ENCODE measurements around the gene A2ML1. TPM values are rescaled to one million over a fixed set of nuclear protein-coding genes. Genes with fewer than 3 reads are reported as not detected.
"Not testable (repeated sequence)": the region's sequence is repeated elsewhere in the genome, so short reads cannot be mapped to it uniquely, and the experiment has no call there.

Gene A2ML1
- total RNA-seq, 4 donors from 2014 or later = 5.7 to 9.8 (median 7.1) TPM

GRCh38 chr12:8894378-8894777, 72.0 kb downstream of the A2ML1 start:
- H3K27me3 ChIP-seq = no peaks in the 10 kb centered on the region
- peaks cover 0 to 3% (median 0%) of the 10 kb centered on the region in 4 donors for H3K4me1 ChIP-seq
- no peak for TF ChIP-seq CTCF (IDR thresholded peaks at IDR 0.05)
- no peak for TF ChIP-seq EP300 (IDR thresholded peaks at IDR 0.05)
- TF ChIP-seq POLR2A (IDR thresholded peaks at IDR 0.05) = no peak
- no peaks in the 10 kb centered on the region for H3K9me3 ChIP-seq
- DNase-seq (ENCODE audit: low spot score in 2 of 2) = no peak
- no peaks in the 10 kb centered on the region for H3K36me3 ChIP-seq
- no peak overlapping the region for H3K4me3 ChIP-seq
- no peak overlapping the region for H3K27ac ChIP-seq

- TF ChIP-seq POLR2A (IDR thresholded peaks at IDR 0.05) (no peak), EP300 (IDR thresholded peaks at IDR 0.05) (no peak), CTCF (IDR thresholded peaks at IDR 0.05) (no peak)
- Histone ChIP-seq H3K4me1 (peaks cover 0 to 3% (median 0%) of the 10 kb centered on the region in 4 donors), H3K4me3 (no peak overlapping the region), H3K9me3 (no peaks in the 10 kb centered on the region), H3K27ac (no peak overlapping the region), H3K27me3 (no peaks in the 10 kb centered on the region), H3K36me3 (no peaks in the 10 kb centered on the region)
- DNase-seq (ENCODE audit: low spot score in 2 of 2) = no peak
- WGBS, 2 donors = 45 to 63% methylated on average over 1 of the region's 1 CpG
Observed at GRCh38 chr12:8894986-8895385, 72.6 kb downstream of the A2ML1 start.

GRCh38 chr12:8897081-8897480, 74.7 kb downstream of the A2ML1 start:
- Histone ChIP-seq H3K27ac (no peak overlapping the region), H3K4me3 (no peak overlapping the region), H3K4me1 (no peaks in the 10 kb centered on the region), H3K9me3 (no peaks in the 10 kb centered on the region), H3K27me3 (no peaks in the 10 kb centered on the region), H3K36me3 (no peaks in the 10 kb centered on the region)
- no peak for DNase-seq (ENCODE audit: low spot score in 2 of 2)
- TF ChIP-seq POLR2A (IDR thresholded peaks at IDR 0.05) = no peak
- whole genome bisulfite sequencing, 2 donors = 91 to 95% methylated on average over 7 of the region's 7 CpGs

GRCh38 chr12:8899830-8900229, 77.4 kb downstream of the A2ML1 start:
- Histone ChIP-seq H3K4me3 (no peak overlapping the region), H3K36me3 (no peaks in the 10 kb centered on the region), H3K9me3 (no peaks in the 10 kb centered on the region), H3K4me1 (no peaks in the 10 kb centered on the region), H3K27me3 (no peaks in the 10 kb centered on the region), H3K27ac (no peak overlapping the region)
- no peak for TF ChIP-seq CTCF (IDR thresholded peaks at IDR 0.05)
- TF ChIP-seq EP300 (IDR thresholded peaks at IDR 0.05) = no peak
- no peak for TF ChIP-seq POLR2A (IDR thresholded peaks at IDR 0.05)
- no peak for DNase-seq (ENCODE audit: low spot score in 2 of 2)
- WGBS, 2 donors = 86 to 87% methylated on average over 6 of the region's 6 CpGs

- not testable (repeated sequence) for H3K9me3 ChIP-seq, H3K27ac ChIP-seq, H3K27me3 ChIP-seq, H3K4me1 ChIP-seq, H3K36me3 ChIP-seq, H3K4me3 ChIP-seq
- peak in 1 of 2 donors; percentile 24 for DNase-seq (ENCODE audit: low spot score in 2 of 2)
- WGBS, 2 donors = 76 to 80% methylated on average over 5 of the region's 5 CpGs
Observed at GRCh38 chr12:8902703-8903102, 80.3 kb downstream of the A2ML1 start.

- WGBS, 2 donors = 73 to 78% methylated on average over 3 of the region's 3 CpGs
- DNase-seq (ENCODE audit: low spot score in 2 of 2) = no peak
- no peak overlapping the region for H3K4me3 ChIP-seq
- H3K9me3 ChIP-seq = no peaks in the 10 kb centered on the region
- no peaks in the 10 kb centered on the region for H3K36me3 ChIP-seq
- H3K27ac ChIP-seq = no peak overlapping the region
- no peaks in the 10 kb centered on the region for H3K27me3 ChIP-seq
- H3K4me1 ChIP-seq = no peaks in the 10 kb centered on the region
- TF ChIP-seq EP300 (IDR thresholded peaks at IDR 0.05) (no peak), POLR2A (IDR thresholded peaks at IDR 0.05) (no peak), CTCF (IDR thresholded peaks at IDR 0.05) (no peak)
Observed at GRCh38 chr12:8903646-8904045, 81.2 kb downstream of the A2ML1 start.

Measured in tibial nerve (tissue), 4 donors.